Measurements from ENCODE around the gene SGCA.

SGCA gene

GRCh38 chr17:50167371-50167770, 1.6 kb downstream of the SGCA start:
- no peak for DNase-seq

DNA sequence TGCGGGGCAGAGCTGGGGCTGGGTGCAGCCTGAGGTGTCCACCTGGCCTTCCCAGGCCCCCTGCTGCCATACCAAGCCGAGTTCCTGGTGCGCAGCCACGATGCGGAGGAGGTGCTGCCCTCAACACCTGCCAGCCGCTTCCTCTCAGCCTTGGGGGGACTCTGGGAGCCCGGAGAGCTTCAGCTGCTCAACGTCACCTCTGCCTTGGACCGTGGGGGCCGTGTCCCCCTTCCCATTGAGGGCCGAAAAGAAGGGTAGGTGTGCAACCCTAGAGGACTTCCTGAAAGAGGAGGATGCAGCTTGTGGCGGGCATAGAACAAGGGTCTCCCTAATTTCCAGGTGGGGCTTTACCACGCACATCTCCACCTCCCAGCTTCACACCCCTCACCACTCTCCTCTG, 2.5 kb downstream of the SGCA start:
- DNase-seq: no peak

GRCh38 chr17:50169121-50169764, 3.4 kb downstream of the SGCA start:
- DNase-seq: peak; percentile 61 to 65

DNA sequence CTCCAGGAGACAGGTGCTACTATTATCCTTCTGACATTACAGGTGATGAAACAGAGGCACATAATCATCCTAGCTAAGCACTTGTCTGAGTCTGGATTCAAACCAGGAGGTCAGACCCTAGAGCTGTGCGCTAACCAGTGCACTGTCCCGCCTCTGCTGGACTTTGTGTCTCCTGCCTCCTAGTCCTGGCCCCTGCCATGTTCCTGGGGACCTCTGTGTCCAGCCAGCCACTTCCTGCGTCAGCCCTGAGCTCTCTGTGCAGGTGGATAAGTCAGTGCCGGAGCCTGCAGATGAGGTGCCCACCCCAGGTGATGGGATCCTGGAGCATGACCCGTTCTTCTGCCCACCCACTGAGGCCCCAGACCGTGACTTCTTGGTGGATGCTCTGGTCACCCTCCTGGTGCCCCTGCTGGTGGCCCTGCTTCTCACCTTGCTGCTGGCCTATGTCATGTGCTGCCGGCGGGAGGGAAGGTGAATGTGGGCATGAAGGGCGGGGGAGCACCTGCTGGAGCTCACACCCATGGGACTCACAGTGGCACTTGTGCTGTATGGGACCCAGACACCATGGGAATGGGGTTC, 4.2 kb downstream of the SGCA start:
- no peak for DNase-seq

DNA sequence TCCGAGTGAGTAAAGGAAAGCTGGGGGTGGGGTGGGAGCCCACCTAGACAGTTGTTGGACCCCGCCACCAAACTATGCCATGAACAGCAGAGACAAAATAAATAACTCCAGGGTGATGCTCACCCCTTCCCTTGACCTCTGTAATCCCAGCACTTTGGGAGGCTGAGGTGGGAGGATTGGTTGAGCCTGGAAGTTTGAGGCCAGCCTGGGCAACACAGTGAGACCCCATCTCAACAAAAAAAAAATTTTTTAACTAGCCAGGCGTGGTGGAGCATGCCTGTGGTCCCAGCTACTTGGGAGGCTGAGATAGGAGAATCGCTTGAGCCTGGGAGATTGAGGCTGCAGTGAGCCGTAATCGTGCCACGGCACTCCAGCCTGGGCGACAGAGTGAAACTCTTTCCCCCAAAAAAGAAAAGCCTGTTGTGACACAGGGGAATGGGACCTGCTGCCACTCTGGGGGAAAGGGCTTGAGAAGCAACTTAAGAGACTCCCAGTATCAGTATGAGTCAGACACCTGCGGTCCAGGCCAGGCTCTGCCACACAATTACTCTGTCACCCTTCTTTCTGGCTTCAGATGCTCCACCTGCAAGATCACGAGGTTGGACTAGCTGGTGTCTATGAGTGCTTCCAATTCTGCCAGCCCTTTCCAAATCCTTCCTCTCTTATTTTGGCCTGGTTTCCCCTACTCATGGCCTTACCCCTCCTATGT, 5.0 kb downstream of the SGCA start:
- DNase-seq: peak in 1 of 2 donors; percentile 9

- DNase-seq: no peak
Observed at GRCh38 chr17:50171371-50172071, 5.7 kb downstream of the SGCA start.

DNA sequence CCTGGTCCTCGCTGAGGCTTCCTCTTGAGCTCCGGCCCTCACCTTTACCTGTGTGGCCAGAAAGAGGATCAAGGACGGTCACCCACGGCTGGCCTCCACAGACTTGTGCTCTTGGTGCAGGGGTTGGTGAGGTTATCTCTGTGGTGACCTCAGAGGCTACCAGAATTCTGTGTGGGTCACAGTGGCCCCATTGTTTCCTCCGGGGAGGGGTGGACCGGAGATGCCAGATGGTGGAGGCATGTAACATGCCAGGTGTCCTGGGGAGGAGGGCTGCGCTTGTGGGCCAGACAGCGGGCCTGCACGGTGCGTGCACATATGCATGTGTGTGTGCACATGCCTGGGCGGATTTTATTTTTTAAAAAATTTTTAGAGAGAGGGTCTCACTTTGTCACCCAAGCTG, 6.3 kb downstream of the SGCA start:
- DNase-seq: no peak

- DNase-seq: no peak
Observed at GRCh38 chr17:50172936-50173334, 7.1 kb downstream of the SGCA start.

GRCh38 chr17:50173335-50173941, 7.6 kb downstream of the SGCA start:
- DNase-seq: no peak

GRCh38 chr17:50174444-50174843, 8.6 kb downstream of the SGCA start:
- DNase-seq: no peak

DNA sequence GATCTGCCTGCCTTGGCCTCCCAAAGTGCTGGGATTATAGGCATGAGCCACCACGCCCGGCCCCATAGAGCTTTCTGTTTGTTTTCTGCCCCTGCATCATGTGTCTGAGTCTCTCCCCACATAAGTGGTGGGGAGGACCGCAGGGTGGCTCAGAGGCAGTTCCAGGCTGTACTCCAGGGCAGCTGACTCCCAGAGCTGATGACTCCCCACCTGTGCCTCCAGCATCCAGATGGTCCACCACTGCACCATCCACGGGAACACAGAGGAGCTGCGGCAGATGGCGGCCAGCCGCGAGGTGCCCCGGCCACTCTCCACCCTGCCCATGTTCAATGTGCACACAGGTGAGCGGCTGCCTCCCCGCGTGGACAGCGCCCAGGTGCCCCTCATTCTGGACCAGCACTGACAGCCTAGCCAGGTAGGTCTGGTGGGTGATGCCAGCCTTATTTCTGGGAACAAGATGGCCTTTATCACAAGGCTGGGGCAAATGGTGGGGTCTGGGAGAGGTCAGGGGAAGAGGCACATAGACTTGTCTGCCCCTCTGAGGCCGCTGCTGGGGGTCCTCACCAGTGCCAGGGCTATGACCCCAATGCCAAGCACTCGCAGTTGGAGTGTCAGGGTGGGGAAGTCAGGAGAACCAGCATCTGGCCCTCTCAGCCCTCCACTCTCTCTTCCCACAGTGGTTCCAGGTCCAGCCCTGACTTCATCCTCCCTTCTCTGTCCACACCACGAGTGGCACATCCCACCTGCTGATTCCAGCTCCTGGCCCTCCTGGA, 9.4 kb downstream of the SGCA start:
- no peak for DNase-seq

DNA sequence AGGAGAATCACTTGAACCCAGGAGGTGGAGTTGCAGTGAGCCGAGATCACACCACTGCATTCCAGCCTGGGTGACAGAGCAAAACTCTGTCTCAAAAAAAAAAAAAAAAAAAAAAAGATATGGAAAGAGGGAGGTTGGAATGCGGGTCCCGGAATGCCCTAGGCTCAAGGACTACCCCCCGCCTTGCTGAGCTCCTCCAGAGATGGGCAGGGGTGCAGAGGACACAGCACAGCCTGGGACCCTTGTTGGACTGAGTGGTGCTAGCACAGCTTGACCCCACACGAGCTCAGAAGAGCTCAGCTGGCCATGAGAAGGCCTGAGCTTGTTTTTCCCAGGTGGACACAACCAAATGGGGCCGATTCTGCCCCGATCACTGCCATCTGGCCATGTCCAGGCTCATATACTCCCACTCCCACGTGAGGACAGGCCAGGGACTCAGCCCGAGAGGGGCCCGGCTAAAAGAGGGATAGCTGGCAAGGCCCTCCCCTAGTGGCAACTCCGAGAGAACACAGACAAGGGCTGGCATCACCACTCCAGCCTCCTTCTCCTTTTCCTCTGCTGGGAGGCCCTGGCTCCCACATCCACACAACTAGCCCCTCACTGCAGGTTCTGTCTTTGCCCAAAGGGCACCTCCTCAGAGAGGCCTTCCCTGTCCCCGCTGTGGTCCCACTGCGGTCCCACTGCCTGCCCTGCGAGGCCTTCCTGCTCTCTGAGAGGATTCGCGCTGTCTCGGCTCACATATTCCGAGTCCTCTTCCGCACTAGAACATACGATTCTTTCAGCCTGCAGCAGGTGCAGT, 11.0 kb downstream of the SGCA start:
- DNase-seq: no peak

DNA sequence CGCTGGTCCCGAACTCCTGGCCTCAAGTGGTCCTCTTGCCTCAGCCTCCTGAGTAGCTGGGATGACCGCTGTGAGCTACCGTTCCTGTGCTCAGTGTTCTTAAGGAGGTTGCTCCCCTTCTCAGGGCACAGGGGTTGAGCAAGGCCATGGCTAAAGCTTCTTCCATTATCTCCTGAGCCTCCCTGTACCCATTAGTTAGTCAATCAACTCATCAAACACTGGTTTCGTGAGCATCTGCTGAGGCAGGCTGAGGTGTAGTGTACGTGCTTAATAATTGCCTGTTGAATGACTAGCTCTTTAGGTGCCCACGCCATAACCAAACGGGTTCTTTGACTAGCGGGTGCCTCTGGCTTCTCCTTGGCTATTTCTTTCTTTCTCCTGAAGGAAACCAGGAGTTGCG, 11.7 kb downstream of the SGCA start:
- DNase-seq: no peak

GRCh38 chr17:50177983-50178834, 12.4 kb downstream of the SGCA start:
- DNase-seq: peak; percentile 49

- DNase-seq: no peak
Observed at GRCh38 chr17:50180111-50180510, 14.3 kb downstream of the SGCA start.

- no peak for DNase-seq
Observed at GRCh38 chr17:50180620-50181019, 14.8 kb downstream of the SGCA start.

GRCh38 chr17:50181144-50181543, 15.3 kb downstream of the SGCA start:
- no peak for DNase-seq

- DNase-seq: no peak
Observed at GRCh38 chr17:50181591-50182560, 16.1 kb downstream of the SGCA start.

GRCh38 chr17:50182783-50183420, 17.1 kb downstream of the SGCA start:
- DNase-seq: no peak
